Caki2 (cell line): ENCODE results near the gene HSPA8. TPM values are rescaled to one million over a fixed set of nuclear protein-coding genes. Genes with fewer than 3 reads are reported as not detected.

ENCODE experiments used
- total RNA-seq: library from RNA; depleted of rRNA; stranded (reverse); fragments of >200 nt; shearing (Covaris generic); gene quantifications from 2 replicates; pipeline ENCODE4 v1.2.3, GENCODE V29; 2014; ENCODE audit warnings: low replicate concordance; rRNA removed

Gene HSPA8
- total RNA-seq, 1 experiment from 2014 or later = 2,309 TPM

Other genes starting within 250 kb of the HSPA8 start
- gene CRTAM, start 223.6 kb downstream of the HSPA8 start, total RNA-seq = 1.1 TPM in 1 of 2 replicates, not detected in the other
- gene JHY, start 179.4 kb downstream of the HSPA8 start, total RNA-seq = 2.3 and 3.1 TPM in 2 replicates
- not detected in 2 replicates for gene BSX, start 80.3 kb downstream of the HSPA8 start, total RNA-seq
- gene CLMP, start 133.1 kb upstream of the HSPA8 start, total RNA-seq = 1.5 and 6.8 TPM in 2 replicates